Measurements from ENCODE around the gene TGFBRAP1. TPM values are rescaled to one million over a fixed set of nuclear protein-coding genes. Genes with fewer than 3 reads are reported as not detected.

The TGFBRAP1 gene
- total and polyA plus RNA-seq, 2 donors from 2014 or later, result 6.7 to 25.8 TPM

DNA sequence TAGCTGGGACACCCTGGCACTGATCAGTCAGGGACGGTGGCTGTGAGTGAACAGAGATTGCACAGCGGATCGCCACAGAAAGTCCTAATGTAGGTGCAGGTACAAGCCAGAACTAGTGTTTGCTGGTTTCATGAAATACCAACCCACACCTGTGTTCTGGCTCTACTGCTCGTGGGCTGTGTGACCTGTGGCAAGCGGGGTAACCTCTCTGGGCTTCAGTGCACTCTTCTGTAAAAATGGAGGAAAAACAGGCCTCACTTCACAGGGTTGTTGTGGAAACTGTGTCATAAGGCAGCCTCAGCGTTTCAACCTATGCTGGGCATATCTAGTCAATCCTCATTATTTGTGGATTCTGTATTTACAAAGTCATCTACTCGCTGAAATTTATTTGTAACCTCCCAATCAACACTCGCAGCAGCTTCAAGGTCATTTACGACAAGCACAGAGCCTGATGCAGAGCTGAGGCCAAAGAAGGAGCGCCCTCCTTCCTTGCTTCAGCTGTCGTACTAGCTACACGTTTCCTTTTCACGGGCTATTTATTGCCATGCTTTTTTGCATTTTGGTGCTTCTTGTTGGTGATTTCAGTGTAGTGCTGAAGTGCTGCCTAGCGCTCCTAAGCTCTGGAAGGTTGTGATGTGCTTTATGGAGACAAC lies 58.0 kb downstream of the TGFBRAP1 start:
- no peaks in the 10 kb centered on the region for H3K27me3 ChIP-seq (ENCODE audit: control insufficient read depth, insufficient read depth, low read length)
- no peak for DNase-seq
- no peak overlapping the region for H3K9ac ChIP-seq (ENCODE audit: low read length in 3 of 3)
- no peak overlapping the region for H3K27ac ChIP-seq (ENCODE audit: low read depth in 2 of 2, low read length in 2 of 2)
- no peak overlapping the region for H3K4me3 ChIP-seq (ENCODE audit: low read length in 3 of 3)
- H3K9me3 ChIP-seq (ENCODE audit: control insufficient read depth in 2 of 3, insufficient read depth in 1 of 3, low read length in 3 of 3), result no peaks in the 10 kb centered on the region
- intact Hi-C loops (cut with DNase I), result no loop called here
- no peaks in the 10 kb centered on the region for H3K4me1 ChIP-seq (ENCODE audit: control insufficient read depth in 2 of 3, insufficient read depth in 2 of 3, low read depth in 1 of 3, low read length in 3 of 3)
- H3K36me3 ChIP-seq (ENCODE audit: control insufficient read depth in 2 of 3, insufficient read depth in 3 of 3, low read length in 3 of 3), result peaks cover 5 to 65% (median 46%) of the 10 kb centered on the region in 3 donors
- TF ChIP-seq, protein P1, sequence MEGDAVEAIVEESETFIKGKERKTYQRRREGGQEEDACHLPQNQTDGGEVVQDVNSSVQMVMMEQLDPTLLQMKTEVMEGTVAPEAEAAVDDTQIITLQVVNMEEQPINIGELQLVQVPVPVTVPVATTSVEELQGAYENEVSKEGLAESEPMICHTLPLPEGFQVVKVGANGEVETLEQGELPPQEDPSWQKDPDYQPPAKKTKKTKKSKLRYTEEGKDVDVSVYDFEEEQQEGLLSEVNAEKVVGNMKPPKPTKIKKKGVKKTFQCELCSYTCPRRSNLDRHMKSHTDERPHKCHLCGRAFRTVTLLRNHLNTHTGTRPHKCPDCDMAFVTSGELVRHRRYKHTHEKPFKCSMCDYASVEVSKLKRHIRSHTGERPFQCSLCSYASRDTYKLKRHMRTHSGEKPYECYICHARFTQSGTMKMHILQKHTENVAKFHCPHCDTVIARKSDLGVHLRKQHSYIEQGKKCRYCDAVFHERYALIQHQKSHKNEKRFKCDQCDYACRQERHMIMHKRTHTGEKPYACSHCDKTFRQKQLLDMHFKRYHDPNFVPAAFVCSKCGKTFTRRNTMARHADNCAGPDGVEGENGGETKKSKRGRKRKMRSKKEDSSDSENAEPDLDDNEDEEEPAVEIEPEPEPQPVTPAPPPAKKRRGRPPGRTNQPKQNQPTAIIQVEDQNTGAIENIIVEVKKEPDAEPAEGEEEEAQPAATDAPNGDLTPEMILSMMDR (IDR thresholded peaks at IDR 0.05; ENCODE audit: borderline replicate concordance, extremely low read depth, insufficient read depth), result no peak
- FAIRE-seq, result no peak

DNA sequence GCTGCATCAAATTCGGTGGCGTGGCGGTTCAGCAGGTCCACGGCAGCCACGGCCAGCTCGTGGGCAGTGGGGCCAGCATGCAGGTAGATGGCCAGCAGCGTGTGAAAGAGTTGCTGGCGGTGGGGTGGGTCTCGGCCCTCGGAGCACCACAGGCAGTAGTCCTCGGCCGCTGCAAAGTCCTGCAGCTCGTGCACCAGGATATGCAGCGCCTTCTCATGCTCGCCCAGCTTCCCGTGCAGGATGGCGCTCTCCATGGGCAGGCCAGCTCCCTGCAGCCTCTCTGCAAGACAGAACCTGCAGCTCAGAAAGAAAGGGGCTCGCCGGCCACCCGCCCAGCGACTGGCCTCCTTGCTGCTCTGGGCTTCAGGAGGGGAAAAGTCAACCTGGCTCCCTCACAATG lies 60.1 kb downstream of the TGFBRAP1 start:
- Histone ChIP-seq H3K36me3 (ENCODE audit: control insufficient read depth in 2 of 3, insufficient read depth in 3 of 3, low read length in 3 of 3) (peaks cover 5 to 52% (median 41%) of the 10 kb centered on the region in 3 donors), H3K9ac (ENCODE audit: low read length in 3 of 3) (no peak overlapping the region), H3K4me1 (ENCODE audit: control insufficient read depth in 2 of 3, insufficient read depth in 2 of 3, low read depth in 1 of 3, low read length in 3 of 3) (no peaks in the 10 kb centered on the region), H3K9me3 (ENCODE audit: control insufficient read depth in 2 of 3, insufficient read depth in 1 of 3, low read length in 3 of 3) (no peaks in the 10 kb centered on the region), H3K27me3 (ENCODE audit: control insufficient read depth, insufficient read depth, low read length) (no peaks in the 10 kb centered on the region), H3K27ac (ENCODE audit: low read depth in 2 of 2, low read length in 2 of 2) (no peak overlapping the region), H3K4me3 (ENCODE audit: low read length in 3 of 3) (no peak overlapping the region)
- TF ChIP-seq, protein P1 (IDR thresholded peaks at IDR 0.05; ENCODE audit: borderline replicate concordance, extremely low read depth, insufficient read depth), result no peak
- DNase-seq, result no peak
- no peak for FAIRE-seq
- intact Hi-C loops (cut with DNase I), result no loop called here

DNA sequence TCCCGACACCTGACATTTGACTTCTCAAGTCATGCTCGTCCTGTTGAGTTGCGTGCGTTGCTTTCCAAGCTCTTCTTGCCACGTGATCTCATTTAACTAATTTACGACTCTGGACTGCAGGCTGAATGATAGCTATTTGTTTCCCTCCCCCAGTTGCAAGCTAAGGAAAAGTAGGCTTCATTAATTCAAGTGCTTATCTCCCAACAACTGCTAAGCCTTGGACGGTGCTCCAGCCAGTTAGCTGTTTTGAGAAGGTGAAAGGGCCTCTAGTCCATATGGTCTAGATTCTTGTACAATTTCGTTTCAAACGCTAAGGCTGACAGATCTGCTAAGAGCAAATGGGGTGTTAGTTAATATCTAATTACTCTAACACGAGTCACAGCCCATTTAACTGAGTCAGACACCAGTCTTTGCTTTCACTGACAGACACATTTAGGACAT lies 66.9 kb downstream of the TGFBRAP1 start:
- H3K4me3 ChIP-seq (ENCODE audit: low read length in 3 of 3), result no peak overlapping the region
- intact Hi-C loops (cut with DNase I), result no loop called here
- H3K9me3 ChIP-seq (ENCODE audit: control insufficient read depth in 2 of 3, insufficient read depth in 1 of 3, low read length in 3 of 3), result no peaks in the 10 kb centered on the region
- no peaks in the 10 kb centered on the region for H3K4me1 ChIP-seq (ENCODE audit: control insufficient read depth in 2 of 3, insufficient read depth in 2 of 3, low read depth in 1 of 3, low read length in 3 of 3)
- no peak overlapping the region for H3K9ac ChIP-seq (ENCODE audit: low read length in 3 of 3)
- TF ChIP-seq, protein P1 (IDR thresholded peaks at IDR 0.05; ENCODE audit: borderline replicate concordance, extremely low read depth, insufficient read depth), result no peak
- no peak for FAIRE-seq
- H3K27ac ChIP-seq (ENCODE audit: low read depth in 2 of 2, low read length in 2 of 2), result no peak overlapping the region
- H3K36me3 ChIP-seq (ENCODE audit: control insufficient read depth in 2 of 3, insufficient read depth in 3 of 3, low read length in 3 of 3), result peaks cover 0 to 13% (median 7%) of the 10 kb centered on the region in 3 donors
- DNase-seq, result peak in 3 of 5 donors; percentile 47 to 88 (median 84)
- no peaks in the 10 kb centered on the region for H3K27me3 ChIP-seq (ENCODE audit: control insufficient read depth, insufficient read depth, low read length)
